ENCODE data around the gene SPINK1. TPM values are rescaled to one million over a fixed set of nuclear protein-coding genes. Genes with fewer than 3 reads are reported as not detected.

The SPINK1 gene
- total RNA-seq, 6 experiments from 2014 or later, result not detected

GRCh38 chr5:147779694-147780093 lies 51.8 kb downstream of the SPINK1 start:
- no peaks in the 10 kb centered on the region; the same call in none of the 2 replicates for H3K27me3 Mint-ChIP-seq (ENCODE audit: insufficient read depth)
- no peaks in the 10 kb centered on the region for H3K4me1 Mint-ChIP-seq (ENCODE audit: low read depth)
- peaks cover 9% of the 10 kb centered on the region for H3K9me3 Mint-ChIP-seq
- H3K27ac Mint-ChIP-seq, result no peak overlapping the region
- H3K4me3 Mint-ChIP-seq, result no peak overlapping the region
- DNase-seq, result no peak
- TF ChIP-seq CTCF (IDR thresholded peaks at IDR 0.05), result no peak
- H3K36me3 Mint-ChIP-seq (ENCODE audit: low read depth), result no peaks in the 10 kb centered on the region

- no peak overlapping the region for H3K4me3 Mint-ChIP-seq
- peaks cover 9% of the 10 kb centered on the region for H3K9me3 Mint-ChIP-seq
- no peak overlapping the region for H3K27ac Mint-ChIP-seq
- no peaks in the 10 kb centered on the region; the same call in none of the 2 replicates for H3K27me3 Mint-ChIP-seq (ENCODE audit: insufficient read depth)
- no peak for DNase-seq
- no peaks in the 10 kb centered on the region for H3K36me3 Mint-ChIP-seq (ENCODE audit: low read depth)
- H3K4me1 Mint-ChIP-seq (ENCODE audit: low read depth), result no peaks in the 10 kb centered on the region
- TF ChIP-seq CTCF (IDR thresholded peaks at IDR 0.05), result no peak
Measured at GRCh38 chr5:147776989-147777388, 54.5 kb downstream of the SPINK1 start.

Other genes with a start within 250 kb of the SPINK1 start
- not detected for gene JAKMIP2, start 48.9 kb downstream of the SPINK1 start, total RNA-seq (2021; fragmentation: NEBNext Ultra II Directional; extraction: Animal tissue kit (Norgen Biotek cat#: 25700))
- gene SCGB3A2, start 47.0 kb upstream of the SPINK1 start, total RNA-seq (2021; fragmentation: NEBNext Ultra II Directional; extraction: Animal tissue kit (Norgen Biotek cat#: 25700)), result not detected
- gene C5orf46, start 74.9 kb upstream of the SPINK1 start, total RNA-seq (2021; fragmentation: NEBNext Ultra II Directional; extraction: Animal tissue kit (Norgen Biotek cat#: 25700)), result not detected
- gene SPINK5, start 232.3 kb upstream of the SPINK1 start, total RNA-seq (2021; fragmentation: NEBNext Ultra II Directional; extraction: Animal tissue kit (Norgen Biotek cat#: 25700)), result not detected